ENCODE data around the gene TMEM250.
"Not testable (repeated sequence)": the region's sequence is repeated elsewhere in the genome, so short reads cannot be mapped to it uniquely, and the experiment has no call there.

Gene TMEM250

GRCh38 chr9:136118320-136119060 is at the start of gene TMEM250:
Gene TMEM250 (minus strand): TSS chr9:136118875. CDS start chr9:136116900, 1,975 bp downstream.
- DNase-seq = peak; percentile 97

- no peak for DNase-seq
Observed at GRCh38 chr9:136163248-136163850, 44.7 kb upstream of the TMEM250 start.

- no peak for DNase-seq
Observed at GRCh38 chr9:136160995-136161610, 42.4 kb upstream of the TMEM250 start.

GRCh38 chr9:136160381-136160841 is 41.7 kb upstream of the TMEM250 start:
- DNase-seq = no peak

- no peak for DNase-seq
Observed at GRCh38 chr9:136159851-136160250, 41.2 kb upstream of the TMEM250 start.

GRCh38 chr9:136157477-136158265 is 39.0 kb upstream of the TMEM250 start:
- DNase-seq = no peak

GRCh38 chr9:136156209-136157120 is 37.8 kb upstream of the TMEM250 start:
- no peak for DNase-seq

- DNase-seq = no peak
Observed at GRCh38 chr9:136155576-136155975, 36.9 kb upstream of the TMEM250 start.

- no peak for DNase-seq
Observed at GRCh38 chr9:136154943-136155342, 36.3 kb upstream of the TMEM250 start.

GRCh38 chr9:136153381-136154065 is 34.8 kb upstream of the TMEM250 start:
- no peak for DNase-seq

GRCh38 chr9:136152931-136153330 is 34.3 kb upstream of the TMEM250 start:
- DNase-seq = no peak

GRCh38 chr9:136152543-136152866 is 33.8 kb upstream of the TMEM250 start:
- DNase-seq = no peak

- DNase-seq = no peak
Observed at GRCh38 chr9:136151848-136152542, 33.3 kb upstream of the TMEM250 start.

- no peak for DNase-seq
Observed at GRCh38 chr9:136151214-136151804, 32.6 kb upstream of the TMEM250 start.

GRCh38 chr9:136150664-136151213 is 32.1 kb upstream of the TMEM250 start:
- DNase-seq = not testable (repeated sequence)

- DNase-seq = no peak
Observed at GRCh38 chr9:136149853-136150252, 31.2 kb upstream of the TMEM250 start.

GRCh38 chr9:136149337-136149736 is 30.7 kb upstream of the TMEM250 start:
- no peak for DNase-seq

- no peak for DNase-seq
Observed at GRCh38 chr9:136148766-136149165, 30.1 kb upstream of the TMEM250 start.

GRCh38 chr9:136147890-136148714 is 29.4 kb upstream of the TMEM250 start:
- DNase-seq = no peak
